Smooth muscle cell (in vitro differentiated cells): ENCODE measurements around the gene RNF217. TPM values are rescaled to one million over a fixed set of nuclear protein-coding genes. Genes with fewer than 3 reads are reported as not detected.
A peak's percentile ranks its signal among the peaks of the same experiment; 100 is the strongest.
"Not testable (repeated sequence)": the region's sequence is repeated elsewhere in the genome, so short reads cannot be mapped to it uniquely, and the experiment has no call there.

Source experiments
- DNase-seq: peaks from one replicate; lab custom pipeline; 2025; ENCODE audit not compliant: unreplicated experiment; lab: John Stamatoyannopoulos, UW
- H2AFZ ChIP-seq: fragments of 200-600 bp; sonication (generic); 2 replicates; pipeline ENCODE4 v1.6.0; 2016; ENCODE audit warnings: antibody characterized with exemption, low read depth, mild to moderate bottlenecking
- H3F3A ChIP-seq: fragments of 200-600 bp; sonication (generic); 2 replicates; pipeline ENCODE4 v1.6.0; 2017; ENCODE audit warnings: antibody characterized with exemption, low read depth
- H3K27ac ChIP-seq: fragments of 200-600 bp; sonication (generic); 2 replicates; pipeline ENCODE4 v1.5.1; 2016; ENCODE audit warnings: low read depth, mild to moderate bottlenecking
- H3K27me3 ChIP-seq: fragments of 200-600 bp; sonication (generic); 2 replicates; pipeline ENCODE4 v1.6.1; 2016; ENCODE audit warnings: low read depth, mild to moderate bottlenecking
- H3K36me3 ChIP-seq: fragments of 200-600 bp; sonication (generic); 2 replicates; pipeline ENCODE4 v1.5.1; 2016; ENCODE audit warnings: low read depth
- H3K4me1 ChIP-seq: fragments of 200-600 bp; sonication (generic); 2 replicates; pipeline ENCODE4 v1.5.1; 2016; ENCODE audit warnings: low read depth
- H3K4me2 ChIP-seq: fragments of 200-600 bp; sonication (generic); 2 replicates; pipeline ENCODE4 v1.6.0; 2016; ENCODE audit warnings: mild to moderate bottlenecking
- H3K4me3 ChIP-seq: fragments of 200-600 bp; sonication (generic); 2 replicates; pipeline ENCODE4 v1.5.1; 2016; ENCODE audit warnings: mild to moderate bottlenecking
- H3K79me2 ChIP-seq: fragments of 200-600 bp; sonication (generic); 2 replicates; pipeline ENCODE4 v1.6.0; 2016; ENCODE audit warnings: low read depth, mild to moderate bottlenecking
- H3K9ac ChIP-seq: fragments of 200-600 bp; sonication (generic); 2 replicates; pipeline ENCODE4 v1.6.0; 2016; ENCODE audit warnings: low read depth
- H3K9me3 ChIP-seq: fragments of 200-600 bp; sonication (generic); replicated peaks from 2 replicates; pipeline ENCODE4 v1.5.1; 2016; ENCODE audit warnings: low read depth
- H4K20me1 ChIP-seq: fragments of 200-600 bp; sonication (generic); 2 replicates; pipeline ENCODE4 v1.6.0; 2016; ENCODE audit warnings: low read depth
- WGBS: methylation state at CpG from one replicate; pipeline ENCODE4 v1.1.7; 2016; ENCODE audit warnings: low lambda C conversion rate; 5-methylcytosine and 5-hydroxymethylcytosine counted together
- polyA plus RNA-seq: library from polyadenylated mRNA; unstranded; fragments of >200 nt; fragmentation: Nextera tagmentation; extraction: Ambion mirVana; gene quantifications from 2 replicates; pipeline ENCODE4 v1.2.1, GENCODE V29; 2016
- total RNA-seq: library from RNA; depleted of rRNA; stranded (reverse); fragments of >200 nt; gene quantifications from 2 replicates; pipeline ENCODE4 v1.2.3, GENCODE V29; 2014
- TF ChIP-seq, protein P1 (sequence below): fragments of 200-600 bp; sonication (generic); IDR thresholded peaks from 2 replicates; pipeline ENCODE4 v1.5.1; 2017; ENCODE audit warnings: borderline replicate concordance, mild to moderate bottlenecking, antibody characterized with exemption; ENCODE audit not compliant: insufficient read depth, poor library complexity, severe bottlenecking

Gene RNF217, protein sequence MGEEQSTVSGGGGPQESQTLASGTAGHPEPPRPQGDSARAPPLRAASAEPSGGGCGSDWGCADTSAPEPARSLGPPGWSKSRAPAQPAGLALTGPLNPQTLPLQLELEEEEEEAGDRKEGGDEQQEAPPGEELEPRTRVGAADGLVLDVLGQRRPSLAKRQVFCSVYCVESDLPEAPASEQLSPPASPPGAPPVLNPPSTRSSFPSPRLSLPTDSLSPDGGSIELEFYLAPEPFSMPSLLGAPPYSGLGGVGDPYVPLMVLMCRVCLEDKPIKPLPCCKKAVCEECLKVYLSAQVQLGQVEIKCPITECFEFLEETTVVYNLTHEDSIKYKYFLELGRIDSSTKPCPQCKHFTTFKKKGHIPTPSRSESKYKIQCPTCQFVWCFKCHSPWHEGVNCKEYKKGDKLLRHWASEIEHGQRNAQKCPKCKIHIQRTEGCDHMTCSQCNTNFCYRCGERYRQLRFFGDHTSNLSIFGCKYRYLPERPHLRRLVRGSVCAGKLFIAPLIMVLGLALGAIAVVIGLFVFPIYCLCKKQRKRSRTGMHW
- total RNA-seq: 89.7 and 127 TPM in 2 replicates
- 15.6 and 25.7 TPM in 2 replicates for polyA plus RNA-seq

- TF ChIP-seq, protein P1, sequence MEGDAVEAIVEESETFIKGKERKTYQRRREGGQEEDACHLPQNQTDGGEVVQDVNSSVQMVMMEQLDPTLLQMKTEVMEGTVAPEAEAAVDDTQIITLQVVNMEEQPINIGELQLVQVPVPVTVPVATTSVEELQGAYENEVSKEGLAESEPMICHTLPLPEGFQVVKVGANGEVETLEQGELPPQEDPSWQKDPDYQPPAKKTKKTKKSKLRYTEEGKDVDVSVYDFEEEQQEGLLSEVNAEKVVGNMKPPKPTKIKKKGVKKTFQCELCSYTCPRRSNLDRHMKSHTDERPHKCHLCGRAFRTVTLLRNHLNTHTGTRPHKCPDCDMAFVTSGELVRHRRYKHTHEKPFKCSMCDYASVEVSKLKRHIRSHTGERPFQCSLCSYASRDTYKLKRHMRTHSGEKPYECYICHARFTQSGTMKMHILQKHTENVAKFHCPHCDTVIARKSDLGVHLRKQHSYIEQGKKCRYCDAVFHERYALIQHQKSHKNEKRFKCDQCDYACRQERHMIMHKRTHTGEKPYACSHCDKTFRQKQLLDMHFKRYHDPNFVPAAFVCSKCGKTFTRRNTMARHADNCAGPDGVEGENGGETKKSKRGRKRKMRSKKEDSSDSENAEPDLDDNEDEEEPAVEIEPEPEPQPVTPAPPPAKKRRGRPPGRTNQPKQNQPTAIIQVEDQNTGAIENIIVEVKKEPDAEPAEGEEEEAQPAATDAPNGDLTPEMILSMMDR: no peak
- H3K4me1 ChIP-seq: peaks cover 23% of the 10 kb centered on the region
- peak within 1 kb of the TSS; percentile 87 for H3K9ac ChIP-seq
- peak within 1 kb of the TSS; percentile 96 for H2AFZ ChIP-seq
- peak within 1 kb of the TSS; percentile 89 for H3K27ac ChIP-seq
- no peak for DNase-seq
- H3K79me2 ChIP-seq: peaks cover 65% of the 10 kb centered on the region
- 1% methylated on average over 64 of the region's 101 CpGs for WGBS
- H3K4me3 ChIP-seq: peak within 1 kb of the TSS; percentile 93
- peak within 1 kb of the TSS; percentile 86 for H3K4me2 ChIP-seq
- peaks cover 24% of the 10 kb centered on the region for H4K20me1 ChIP-seq
- no peaks in the 10 kb centered on the region for H3K36me3 ChIP-seq
- peaks cover 19% of the 10 kb centered on the region for H3F3A ChIP-seq
- no peaks in the 10 kb centered on the region for H3K9me3 ChIP-seq
- H3K27me3 ChIP-seq: no peaks in the 10 kb centered on the region
Observed at GRCh38 chr6:124961777-124962638, at the start of gene RNF217. TSS of gene RNF217 (plus strand) at chr6:124962437. CDS start at chr6:124962545, 108 bp downstream.

DNA sequence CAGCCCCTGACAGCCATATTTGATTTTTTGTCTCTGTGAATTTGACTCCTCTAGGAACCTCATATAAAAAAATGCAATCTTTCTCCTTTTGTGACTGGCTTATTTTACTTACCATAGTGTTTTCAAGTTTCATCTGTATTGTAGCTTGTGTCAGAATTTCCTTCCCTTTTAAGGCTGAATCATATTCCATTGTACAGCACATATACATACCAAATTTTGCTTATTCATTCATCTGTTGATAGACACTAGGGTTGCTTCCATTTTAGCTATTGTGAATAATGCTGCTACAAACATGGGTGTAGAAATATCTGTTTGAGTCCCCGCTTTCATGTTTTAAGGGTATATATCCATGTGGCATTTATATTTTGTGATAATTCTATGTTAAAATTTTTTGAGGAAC lies 49.2 kb upstream of the RNF217 start:
- Histone ChIP-seq H3K36me3 (no peaks in the 10 kb centered on the region), H4K20me1 (no peaks in the 10 kb centered on the region), H3K79me2 (no peaks in the 10 kb centered on the region), H3K4me2 (no peak overlapping the region), H3K9me3 (no peaks in the 10 kb centered on the region), H2AFZ (no peak overlapping the region), H3K9ac (no peak overlapping the region), H3K27me3 (no peaks in the 10 kb centered on the region), H3K27ac (no peak overlapping the region), H3K4me3 (no peak overlapping the region), H3F3A (no peaks in the 10 kb centered on the region), H3K4me1 (no peaks in the 10 kb centered on the region)
- TF ChIP-seq, protein P1: no peak
- no peak for DNase-seq
- WGBS: 97% methylated on average over 1 of the region's 1 CpG

GRCh38 chr6:124917769-124918168 lies 44.5 kb upstream of the RNF217 start:
- Histone ChIP-seq H3K4me2 (no peak overlapping the region), H3K79me2 (no peaks in the 10 kb centered on the region), H3K36me3 (no peaks in the 10 kb centered on the region), H3K27ac (no peak overlapping the region), H4K20me1 (no peaks in the 10 kb centered on the region), H3K4me1 (no peaks in the 10 kb centered on the region), H2AFZ (no peak overlapping the region), H3K27me3 (no peaks in the 10 kb centered on the region), H3F3A (no peaks in the 10 kb centered on the region), H3K4me3 (no peak overlapping the region), H3K9ac (no peak overlapping the region), H3K9me3 (no peaks in the 10 kb centered on the region)
- TF ChIP-seq, protein P1: no peak
- no peak for DNase-seq
- 64% methylated on average over 1 of the region's 1 CpG for WGBS

DNA sequence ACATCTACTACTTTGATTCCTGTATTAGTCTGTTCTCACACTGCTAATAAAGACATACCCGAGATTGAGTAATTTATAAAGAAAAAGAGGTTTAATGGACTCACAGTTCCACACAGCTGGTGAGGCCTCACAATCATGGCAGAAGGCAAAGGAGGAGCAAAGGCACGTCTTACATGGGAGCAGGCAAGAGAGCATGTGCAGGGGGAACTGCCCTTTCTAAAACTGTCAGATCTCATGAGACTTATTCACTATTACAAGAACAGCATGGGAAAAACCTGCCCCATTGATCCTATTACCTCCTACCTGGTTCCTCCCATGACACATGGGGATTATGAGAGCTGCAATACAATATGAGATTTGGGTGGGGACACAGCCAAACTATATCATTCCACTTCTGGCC lies 42.5 kb upstream of the RNF217 start:
- H3K4me3 ChIP-seq, H3K4me2 ChIP-seq, H3K9ac ChIP-seq, H3K79me2 ChIP-seq, H3K27me3 ChIP-seq, H3F3A ChIP-seq, H3K4me1 ChIP-seq, H3K27ac ChIP-seq, H2AFZ ChIP-seq, H4K20me1 ChIP-seq, H3K36me3 ChIP-seq, H3K9me3 ChIP-seq, DNase-seq: not testable (repeated sequence)
- WGBS: 95% methylated on average over 2 of the region's 2 CpGs
